ENCODE data around the gene EMD.

EMD gene

DNA sequence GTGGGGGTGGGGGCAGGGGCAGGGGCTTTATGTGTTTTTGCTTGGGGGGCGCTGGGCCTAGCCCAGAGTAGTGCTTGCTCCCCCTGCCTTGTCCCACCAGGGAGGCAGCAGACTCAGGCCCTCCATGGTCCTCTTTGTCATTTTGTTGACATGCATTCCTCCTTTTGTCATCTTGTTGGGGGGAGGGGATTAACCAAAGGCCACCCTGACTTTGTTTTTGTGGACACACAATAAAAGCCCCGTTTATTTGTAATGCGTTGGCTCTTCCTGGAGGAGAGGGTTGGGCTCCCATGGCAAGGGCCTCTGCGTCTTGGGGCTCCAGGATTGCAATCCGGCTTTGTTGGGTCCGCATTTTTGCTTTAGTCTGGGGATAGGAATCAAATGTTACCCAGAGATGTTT is 2.2 kb downstream of the EMD start:
- Histone ChIP-seq H2BK120ac (ENCODE audit: insufficient read depth, low read length, poor library complexity) (no peak overlapping the region), H2AFZ (ENCODE audit: insufficient read depth, low read length, poor library complexity) (no peak overlapping the region), H3K23ac (ENCODE audit: low read length) (no peak overlapping the region), H3K4me1 (ENCODE audit: control insufficient read depth in 1 of 2, insufficient read depth in 2 of 2, low read length in 2 of 2) (peaks cover 12 to 13% of the 10 kb centered on the region in 2 experiments), H3K79me2 (ENCODE audit: control insufficient read depth, insufficient read depth, low read length, poor library complexity) (peaks cover 16% of the 10 kb centered on the region), H4K8ac (ENCODE audit: low read depth, low read length) (no peak overlapping the region), H3K14ac (ENCODE audit: low read length) (no peak overlapping the region), H3K4ac (ENCODE audit: low read depth, low read length) (no peak overlapping the region), H2BK5ac (ENCODE audit: low read depth, low read length, poor library complexity) (no peak overlapping the region), H3K4me2 (ENCODE audit: low read length) (no peak overlapping the region), H3K27ac (ENCODE audit: low read depth, low read length) (no peak overlapping the region), H4K12ac (ENCODE audit: low read depth, low read length) (no peak overlapping the region), H3K27me3 (ENCODE audit: insufficient read depth, low read length) (no peaks in the 10 kb centered on the region), H3K9ac (ENCODE audit: low read length) (no peak overlapping the region), H2AK5ac (ENCODE audit: low read length) (no peak overlapping the region), H3K4me3 (ENCODE audit: low read depth, low read length) (no peak overlapping the region), H3K79me1 (ENCODE audit: low read length) (peaks cover 13% of the 10 kb centered on the region), H3K9me3 (ENCODE audit: insufficient read depth, low read depth, low read length) (no peaks in the 10 kb centered on the region), H4K91ac (ENCODE audit: low read depth, low read length) (no peak overlapping the region), H2BK12ac (ENCODE audit: low read length) (no peak overlapping the region), H3K36me3 (ENCODE audit: control insufficient read depth in 1 of 2, insufficient read depth in 2 of 2, low read length in 2 of 2) (peaks cover 7 to 15% of the 10 kb centered on the region in 2 experiments), H3K18ac (ENCODE audit: low read length) (no peak overlapping the region)
- WGBS (ENCODE audit: extremely low coverage, insufficient coverage, insufficient read length): no CpG with 5 or more reads among the region's 6 CpGs
- no peak for DNase-seq

DNA sequence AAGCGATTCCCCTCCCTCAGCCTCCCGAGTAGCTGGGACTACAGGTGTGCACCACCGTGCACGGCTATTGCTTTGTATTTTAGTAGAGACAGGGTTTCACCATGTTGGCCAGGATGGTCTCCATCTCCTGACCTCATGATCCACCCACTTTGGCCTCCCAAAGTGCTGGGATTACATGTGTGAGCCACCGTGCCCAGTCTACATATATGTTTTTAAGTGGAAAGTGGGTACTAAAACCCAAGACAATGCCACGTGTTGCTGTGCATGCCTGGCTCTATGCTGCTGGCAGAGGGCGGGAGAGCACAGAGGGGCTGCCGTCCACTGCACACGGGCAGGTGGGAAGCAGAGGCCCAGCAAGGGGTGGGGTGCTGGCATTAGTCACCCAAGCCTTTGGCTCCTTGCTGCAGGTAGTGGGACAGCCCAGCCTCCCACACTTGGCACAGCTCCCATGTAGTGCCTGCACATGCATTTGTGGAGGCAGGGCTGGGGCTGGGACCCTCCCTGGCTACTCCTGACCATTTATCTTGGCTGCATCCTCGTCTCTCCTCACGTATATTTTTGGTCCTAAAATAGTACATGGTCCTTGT is 3.5 kb downstream of the EMD start:
- H3K4ac ChIP-seq (ENCODE audit: low read depth, low read length): no peak overlapping the region
- no CpG with 5 or more reads among the region's 11 CpGs for WGBS (ENCODE audit: extremely low coverage, insufficient coverage, insufficient read length)
- peaks cover 13% of the 10 kb centered on the region for H3K79me1 ChIP-seq (ENCODE audit: low read length)
- peaks cover 7 to 15% of the 10 kb centered on the region in 2 experiments for H3K36me3 ChIP-seq (ENCODE audit: control insufficient read depth in 1 of 2, insufficient read depth in 2 of 2, low read length in 2 of 2)
- no peak overlapping the region for H3K4me3 ChIP-seq (ENCODE audit: low read depth, low read length)
- peaks cover 16% of the 10 kb centered on the region for H3K79me2 ChIP-seq (ENCODE audit: control insufficient read depth, insufficient read depth, low read length, poor library complexity)
- no peaks in the 10 kb centered on the region for H3K27me3 ChIP-seq (ENCODE audit: insufficient read depth, low read length)
- H4K12ac ChIP-seq (ENCODE audit: low read depth, low read length): no peak overlapping the region
- H3K14ac ChIP-seq (ENCODE audit: low read length): no peak overlapping the region
- no peak overlapping the region for H2AFZ ChIP-seq (ENCODE audit: insufficient read depth, low read length, poor library complexity)
- H3K23ac ChIP-seq (ENCODE audit: low read length): no peak overlapping the region
- H3K18ac ChIP-seq (ENCODE audit: low read length): no peak overlapping the region
- H4K91ac ChIP-seq (ENCODE audit: low read depth, low read length): no peak overlapping the region
- DNase-seq: no peak
- H2BK12ac ChIP-seq (ENCODE audit: low read length): no peak overlapping the region
- no peak overlapping the region for H3K9ac ChIP-seq (ENCODE audit: low read length)
- H3K4me2 ChIP-seq (ENCODE audit: low read length): no peak overlapping the region
- no peaks in the 10 kb centered on the region for H3K9me3 ChIP-seq (ENCODE audit: insufficient read depth, low read depth, low read length)
- no peak overlapping the region for H3K27ac ChIP-seq (ENCODE audit: low read depth, low read length)
- peaks cover 12 to 13% of the 10 kb centered on the region in 2 experiments for H3K4me1 ChIP-seq (ENCODE audit: control insufficient read depth in 1 of 2, insufficient read depth in 2 of 2, low read length in 2 of 2)
- H4K8ac ChIP-seq (ENCODE audit: low read depth, low read length): no peak overlapping the region
- H2BK120ac ChIP-seq (ENCODE audit: insufficient read depth, low read length, poor library complexity): no peak overlapping the region
- no peak overlapping the region for H2AK5ac ChIP-seq (ENCODE audit: low read length)
- H2BK5ac ChIP-seq (ENCODE audit: low read depth, low read length, poor library complexity): no peak overlapping the region

DNA sequence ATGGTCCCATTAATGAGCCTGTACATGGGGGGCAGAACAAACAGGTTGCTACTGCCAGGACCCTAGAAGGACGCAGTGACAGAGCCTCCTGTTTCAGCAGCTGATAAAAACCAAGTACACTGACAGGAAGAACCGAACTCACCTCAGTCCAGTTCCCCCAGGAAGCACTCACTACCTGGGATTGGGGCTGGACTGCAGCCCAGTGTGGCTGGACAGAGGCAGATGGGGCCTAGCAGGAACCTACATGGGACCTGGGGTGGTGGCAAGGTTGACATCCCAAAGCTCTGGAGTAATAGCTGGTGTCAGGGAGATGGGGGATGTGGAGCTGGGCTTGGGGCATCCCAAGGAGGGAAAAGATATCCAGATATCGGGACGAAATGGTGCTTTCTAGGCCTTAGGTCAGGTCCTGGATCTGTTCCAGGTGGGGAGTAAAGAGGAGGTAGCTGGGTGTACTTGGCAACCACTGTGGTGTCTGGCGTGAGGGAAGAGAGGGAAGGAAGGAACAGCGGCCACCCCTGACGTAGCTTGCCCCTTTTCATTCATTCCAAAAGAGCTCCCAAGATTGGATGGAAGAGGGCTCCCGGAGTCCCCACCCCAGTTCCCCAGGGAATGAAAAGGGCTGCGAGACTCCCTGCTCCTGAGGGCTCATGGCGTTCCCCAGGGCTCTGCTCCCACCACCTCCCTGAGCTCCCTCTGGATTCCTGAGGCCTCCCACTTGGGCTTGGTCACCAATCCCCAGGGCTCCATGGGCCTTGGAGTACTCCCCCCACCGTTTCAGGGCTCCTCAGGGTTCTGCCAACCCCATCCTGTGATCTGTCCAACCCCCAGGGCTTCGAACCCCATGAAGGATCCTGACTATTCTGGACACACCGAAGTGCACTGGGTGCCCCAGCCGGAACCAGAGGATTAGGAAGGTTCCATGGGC is 4.5 kb downstream of the EMD start:
- Histone ChIP-seq H3K4me3 (ENCODE audit: low read depth, low read length) (no peak overlapping the region), H3K79me1 (ENCODE audit: low read length) (peaks cover 7% of the 10 kb centered on the region), H3K4ac (ENCODE audit: low read depth, low read length) (no peak overlapping the region), H3K27me3 (ENCODE audit: insufficient read depth, low read length) (no peaks in the 10 kb centered on the region), H2BK120ac (ENCODE audit: insufficient read depth, low read length, poor library complexity) (no peak overlapping the region), H3K36me3 (ENCODE audit: control insufficient read depth in 1 of 2, insufficient read depth in 2 of 2, low read length in 2 of 2) (peaks cover 7 to 15% of the 10 kb centered on the region in 2 experiments), H4K91ac (ENCODE audit: low read depth, low read length) (no peak overlapping the region), H3K23ac (ENCODE audit: low read length) (no peak overlapping the region), H3K4me1 (ENCODE audit: control insufficient read depth in 1 of 2, insufficient read depth in 2 of 2, low read length in 2 of 2) (peaks cover 6 to 8% of the 10 kb centered on the region in 2 experiments), H3K9ac (ENCODE audit: low read length) (no peak overlapping the region), H2BK12ac (ENCODE audit: low read length) (no peak overlapping the region), H4K12ac (ENCODE audit: low read depth, low read length) (no peak overlapping the region), H2AFZ (ENCODE audit: insufficient read depth, low read length, poor library complexity) (no peak overlapping the region), H2AK5ac (ENCODE audit: low read length) (no peak overlapping the region), H4K8ac (ENCODE audit: low read depth, low read length) (no peak overlapping the region), H3K14ac (ENCODE audit: low read length) (no peak overlapping the region), H3K79me2 (ENCODE audit: control insufficient read depth, insufficient read depth, low read length, poor library complexity) (peaks cover 10% of the 10 kb centered on the region), H3K9me3 (ENCODE audit: insufficient read depth, low read depth, low read length) (no peaks in the 10 kb centered on the region), H3K27ac (ENCODE audit: low read depth, low read length) (no peak overlapping the region), H2BK5ac (ENCODE audit: low read depth, low read length, poor library complexity) (no peak overlapping the region), H3K18ac (ENCODE audit: low read length) (no peak overlapping the region), H3K4me2 (ENCODE audit: low read length) (no peak overlapping the region)
- no peak for DNase-seq
- no CpG with 5 or more reads among the region's 14 CpGs for WGBS (ENCODE audit: extremely low coverage, insufficient coverage, insufficient read length)

DNA sequence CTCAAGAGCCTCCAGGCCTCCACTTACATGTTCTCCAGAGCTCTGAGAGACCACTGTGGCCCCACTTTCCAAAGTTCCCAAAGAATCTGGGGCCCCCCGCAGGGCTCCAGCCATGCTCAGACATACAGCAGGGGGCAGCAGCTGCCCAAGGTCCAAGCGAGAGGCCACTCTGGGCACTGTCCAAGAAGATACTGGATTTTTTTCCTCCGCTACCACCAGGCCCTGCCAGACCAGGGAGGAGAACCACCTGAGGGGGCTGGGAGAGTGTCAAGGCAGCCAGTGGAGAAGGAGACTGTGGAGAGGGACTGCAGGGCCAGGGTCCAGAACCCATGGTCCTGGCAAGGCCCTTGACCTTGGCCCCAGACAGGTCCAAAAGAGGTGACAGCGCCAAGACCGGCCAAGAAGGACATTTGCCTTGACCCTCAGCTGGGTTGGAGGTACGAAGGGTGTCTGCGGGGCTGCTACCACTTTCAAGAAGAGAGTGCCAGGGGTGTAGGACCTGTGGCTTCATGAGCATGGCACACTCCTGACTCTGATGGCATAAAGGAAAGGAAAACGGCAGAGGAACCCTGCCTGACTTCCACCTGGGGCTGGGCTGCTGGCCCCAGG is 5.3 kb downstream of the EMD start:
- H2BK5ac ChIP-seq (ENCODE audit: low read depth, low read length, poor library complexity): no peak overlapping the region
- H4K91ac ChIP-seq (ENCODE audit: low read depth, low read length): no peak overlapping the region
- no peak overlapping the region for H2AK5ac ChIP-seq (ENCODE audit: low read length)
- H3K4me3 ChIP-seq (ENCODE audit: low read depth, low read length): no peak overlapping the region
- no peaks in the 10 kb centered on the region for H3K9me3 ChIP-seq (ENCODE audit: insufficient read depth, low read depth, low read length)
- H2AFZ ChIP-seq (ENCODE audit: insufficient read depth, low read length, poor library complexity): no peak overlapping the region
- peaks cover 7 to 15% of the 10 kb centered on the region in 2 experiments for H3K36me3 ChIP-seq (ENCODE audit: control insufficient read depth in 1 of 2, insufficient read depth in 2 of 2, low read length in 2 of 2)
- H3K4me1 ChIP-seq (ENCODE audit: control insufficient read depth in 1 of 2, insufficient read depth in 2 of 2, low read length in 2 of 2): peaks cover 6 to 8% of the 10 kb centered on the region in 2 experiments
- H4K12ac ChIP-seq (ENCODE audit: low read depth, low read length): no peak overlapping the region
- no peak overlapping the region for H3K14ac ChIP-seq (ENCODE audit: low read length)
- H3K9ac ChIP-seq (ENCODE audit: low read length): no peak overlapping the region
- no peak overlapping the region for H3K4me2 ChIP-seq (ENCODE audit: low read length)
- H3K4ac ChIP-seq (ENCODE audit: low read depth, low read length): no peak overlapping the region
- no peak overlapping the region for H3K18ac ChIP-seq (ENCODE audit: low read length)
- H3K79me1 ChIP-seq (ENCODE audit: low read length): peaks cover 5% of the 10 kb centered on the region
- H3K23ac ChIP-seq (ENCODE audit: low read length): no peak overlapping the region
- H4K8ac ChIP-seq (ENCODE audit: low read depth, low read length): no peak overlapping the region
- no peak overlapping the region for H2BK12ac ChIP-seq (ENCODE audit: low read length)
- H3K27ac ChIP-seq (ENCODE audit: low read depth, low read length): no peak overlapping the region
- H3K79me2 ChIP-seq (ENCODE audit: control insufficient read depth, insufficient read depth, low read length, poor library complexity): peaks cover 8% of the 10 kb centered on the region
- H2BK120ac ChIP-seq (ENCODE audit: insufficient read depth, low read length, poor library complexity): no peak overlapping the region
- no CpG with 5 or more reads among the region's 8 CpGs for WGBS (ENCODE audit: extremely low coverage, insufficient coverage, insufficient read length)
- H3K27me3 ChIP-seq (ENCODE audit: insufficient read depth, low read length): no peaks in the 10 kb centered on the region
- no peak for DNase-seq

Measured in trophoblast cell (in vitro differentiated cells and primary cell).